ENCODE measurements around the gene WSCD2.

The WSCD2 gene

DNA sequence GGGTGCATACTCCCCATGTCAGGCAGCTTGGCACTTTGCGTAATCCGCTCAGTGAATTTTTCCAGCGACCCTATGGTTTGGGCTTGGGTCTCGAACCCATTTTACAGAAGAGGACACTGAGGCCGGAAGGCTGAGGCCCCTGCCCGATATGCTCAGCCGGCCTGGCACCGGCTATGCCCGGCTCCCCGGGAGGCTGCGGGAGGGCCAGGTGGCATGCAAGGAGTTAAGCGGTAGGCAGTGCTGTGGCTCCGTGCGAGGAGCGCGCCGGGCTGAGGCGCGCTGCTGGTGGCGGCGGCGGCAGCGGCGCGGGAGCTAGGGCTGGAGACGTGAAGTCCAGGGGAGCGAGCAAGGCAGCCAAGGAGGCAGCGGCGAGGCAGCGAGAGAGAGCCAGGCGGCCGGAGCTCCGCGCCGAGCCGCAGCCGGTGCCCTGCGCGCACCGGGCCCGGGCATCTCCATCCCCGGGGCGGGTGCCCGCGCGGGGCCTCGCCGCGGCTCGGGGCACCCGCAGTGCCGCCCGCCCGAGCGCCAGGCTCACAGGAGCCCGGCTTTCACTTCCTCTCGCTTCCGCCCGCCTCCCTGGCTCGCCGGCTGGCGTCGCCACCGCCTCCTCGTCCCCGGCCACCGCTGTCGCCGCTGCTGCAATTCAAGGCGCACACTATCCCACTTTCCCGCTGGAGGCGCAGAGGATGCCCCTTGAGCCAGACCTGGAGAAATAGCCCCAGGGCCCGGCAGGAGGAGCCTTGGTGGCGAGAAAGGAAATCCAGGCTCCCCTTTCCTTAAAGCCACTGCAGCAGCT is at the start of gene WSCD2:
Gene WSCD2, plus strand, starts transcription at position 272 of the 796 bp plus-strand sequence. CDS start 66,545 bp downstream, outside the sequence.
- DNase-seq = peak; percentile 5

DNA sequence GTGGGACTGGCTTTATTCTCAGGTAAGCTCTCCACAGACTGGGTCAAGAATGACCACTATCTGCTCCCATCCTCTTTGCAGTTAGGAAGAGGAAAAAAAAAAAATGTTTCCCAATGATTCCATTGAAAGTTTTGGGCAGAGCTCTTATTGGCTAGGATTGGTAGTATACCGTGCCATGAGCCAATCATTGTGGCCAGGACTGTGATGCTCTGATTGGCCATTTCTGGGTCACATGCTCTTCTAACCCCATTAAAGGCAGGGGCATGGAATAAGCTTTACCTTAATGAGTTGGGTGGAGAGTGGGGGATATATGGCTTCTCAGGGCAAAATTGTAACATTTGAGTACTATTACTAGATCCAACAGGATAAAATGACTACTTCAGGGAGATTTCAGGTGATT is 49.4 kb upstream of the WSCD2 start:
- no peak for DNase-seq

- no peak for DNase-seq
These were observed 48.7 kb upstream of the WSCD2 start for GRCh38 chr12:108080363-108080762.

GRCh38 chr12:108082485-108082884 is 46.6 kb upstream of the WSCD2 start:
- no peak for DNase-seq

DNA sequence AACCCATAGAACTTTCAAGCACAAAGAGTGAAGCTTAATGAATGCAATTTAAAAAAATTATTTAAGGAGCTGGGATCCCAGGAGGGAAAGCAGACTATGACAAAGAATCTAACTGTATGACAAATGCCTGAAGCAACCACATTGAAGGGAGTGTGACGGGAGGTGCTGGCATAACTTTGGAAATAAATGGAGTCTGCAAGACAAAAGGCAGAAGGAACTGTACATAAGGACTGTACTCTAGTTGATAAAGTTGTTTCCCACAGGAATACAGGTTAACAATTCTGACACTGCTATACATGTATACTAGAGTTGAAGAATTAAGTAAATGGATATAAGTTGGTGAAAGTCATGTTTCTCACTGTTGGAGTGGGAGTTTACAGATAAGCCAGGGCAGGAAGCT is 41.2 kb upstream of the WSCD2 start:
- DNase-seq = no peak

DNA sequence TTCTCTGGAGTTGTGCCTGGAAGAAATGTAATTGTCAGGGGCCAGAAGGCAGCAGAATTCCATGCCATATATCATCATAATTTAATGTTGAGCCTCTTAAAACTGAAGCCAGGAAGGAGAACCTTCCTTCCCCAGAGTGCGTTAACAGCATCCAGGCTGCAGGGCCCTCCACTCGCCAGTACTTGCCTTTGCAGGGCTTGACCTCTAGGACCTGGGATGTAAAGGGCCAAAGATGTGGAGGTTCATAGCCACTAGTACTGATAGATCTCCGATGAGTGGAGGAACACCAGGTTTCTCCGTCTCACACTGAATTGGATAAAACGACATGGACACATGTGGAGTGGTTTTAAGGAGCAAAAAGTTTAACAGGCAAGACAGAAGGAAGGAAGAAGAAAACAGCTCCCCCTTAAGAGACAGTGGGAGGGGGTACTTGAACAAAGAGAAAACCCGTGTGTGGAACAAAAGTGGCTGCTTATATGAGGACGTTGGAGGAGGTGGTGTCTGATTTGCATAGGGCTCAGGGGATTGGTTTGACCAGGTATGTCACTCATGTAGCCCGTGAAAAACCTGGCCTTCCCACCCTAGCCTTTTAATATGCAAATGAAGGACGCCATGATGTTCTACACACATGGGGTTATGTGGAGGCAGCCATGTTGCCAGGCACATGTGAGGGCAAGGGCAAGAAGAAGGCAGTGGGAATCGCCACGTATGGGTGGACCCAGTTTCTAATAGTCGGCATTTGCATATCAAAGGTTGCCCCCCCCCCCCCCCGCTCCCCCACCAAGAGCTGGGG is 38.8 kb upstream of the WSCD2 start:
- no peak for DNase-seq

GRCh38 chr12:108090932-108091678 is 38.0 kb upstream of the WSCD2 start:
- DNase-seq = no peak

DNA sequence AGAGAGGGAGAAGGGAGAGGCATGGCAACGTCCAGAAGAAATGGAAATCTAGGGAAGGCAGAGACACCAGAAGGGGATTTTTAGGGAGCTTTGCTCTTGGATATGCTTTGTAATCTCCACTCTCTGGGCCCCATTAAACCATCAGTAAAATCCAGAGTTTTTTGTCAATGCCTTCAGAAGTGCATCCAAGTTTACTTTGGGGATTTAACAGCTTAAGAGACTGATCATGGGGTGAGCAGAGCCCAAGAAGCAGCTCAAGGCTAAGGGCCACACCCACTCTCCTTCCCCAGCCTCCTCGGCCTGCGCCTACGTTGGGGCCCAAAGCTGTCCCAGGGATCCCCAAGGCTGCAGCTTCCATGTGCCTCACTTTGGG is 37.4 kb upstream of the WSCD2 start:
- DNase-seq = no peak

DNA sequence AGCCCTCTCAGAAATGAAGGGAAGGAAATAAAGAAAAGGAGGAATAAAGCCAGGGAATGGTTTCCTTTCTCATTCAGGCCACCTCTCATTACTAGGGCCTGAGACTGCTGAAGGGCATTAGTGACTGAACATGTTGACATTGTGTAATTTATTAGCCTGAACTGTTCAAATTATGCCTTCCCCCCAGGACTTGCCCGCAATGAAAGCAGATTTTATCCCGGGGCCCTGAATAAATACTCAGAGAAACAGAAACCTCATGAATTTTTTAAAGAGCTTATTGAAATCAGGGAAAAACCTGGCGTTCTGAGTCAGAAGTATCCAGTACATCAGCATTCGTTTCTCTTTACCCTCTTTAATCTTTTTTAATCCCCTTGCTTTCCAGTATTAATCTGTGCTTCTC is 35.9 kb upstream of the WSCD2 start:
- no peak for DNase-seq

- DNase-seq = no peak
These were observed 34.9 kb upstream of the WSCD2 start for GRCh38 chr12:108094056-108094649.

DNA sequence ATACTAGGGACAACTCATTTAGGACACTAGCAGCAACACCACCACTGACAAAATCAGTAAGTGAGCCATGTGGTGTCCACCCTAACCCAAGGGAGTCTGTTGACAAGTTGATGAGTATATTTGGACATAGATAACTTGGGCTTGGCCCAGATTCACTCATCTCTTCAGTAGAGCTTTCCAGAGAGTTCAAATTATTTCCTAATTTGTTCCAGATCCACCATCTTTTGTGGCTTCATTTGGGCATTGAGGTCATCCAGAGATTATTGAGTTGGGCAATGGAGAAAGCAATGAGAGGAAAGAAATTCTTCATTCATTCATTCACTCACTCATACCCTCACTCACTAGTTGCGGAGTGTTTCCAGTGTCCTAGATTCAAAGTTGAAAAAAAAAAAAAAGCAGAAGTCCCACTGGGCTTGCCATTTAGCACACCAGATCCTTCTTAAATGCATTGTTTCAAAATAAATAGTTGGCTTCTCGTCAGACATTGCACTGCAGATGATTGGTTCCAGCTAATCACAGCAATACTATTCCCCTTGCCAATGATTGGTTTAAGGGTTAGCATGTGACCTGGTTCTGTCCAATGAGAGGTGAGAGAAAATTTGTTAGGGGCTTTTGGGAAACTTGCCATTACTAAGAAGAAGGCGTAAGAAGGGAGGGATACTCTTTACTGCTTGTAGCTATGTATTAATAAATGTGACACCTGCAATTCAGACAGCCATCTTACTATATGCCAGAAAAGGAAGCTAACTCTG is 31.8 kb upstream of the WSCD2 start:
- DNase-seq = no peak

GRCh38 chr12:108098374-108098773 is 30.7 kb upstream of the WSCD2 start:
- DNase-seq = no peak

DNA sequence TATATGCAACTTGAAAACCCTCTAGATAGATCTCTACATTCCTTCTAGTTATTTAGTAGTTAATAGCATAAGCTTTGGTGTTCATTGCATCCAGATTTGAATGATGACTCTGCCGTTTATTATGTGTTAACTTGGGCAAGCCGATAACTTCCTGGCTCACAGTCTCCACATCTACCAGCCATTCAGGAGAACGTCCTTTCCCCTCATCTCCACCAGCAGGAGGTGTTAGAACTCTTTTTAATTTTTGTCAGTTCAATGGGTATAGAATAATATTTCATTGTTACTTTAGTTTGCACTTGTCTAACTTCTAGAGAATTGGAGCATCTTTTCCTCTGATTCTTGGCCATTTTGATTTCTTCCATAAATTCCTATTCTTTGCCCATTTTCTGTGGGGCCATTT is 30.0 kb upstream of the WSCD2 start:
- no peak for DNase-seq

DNA sequence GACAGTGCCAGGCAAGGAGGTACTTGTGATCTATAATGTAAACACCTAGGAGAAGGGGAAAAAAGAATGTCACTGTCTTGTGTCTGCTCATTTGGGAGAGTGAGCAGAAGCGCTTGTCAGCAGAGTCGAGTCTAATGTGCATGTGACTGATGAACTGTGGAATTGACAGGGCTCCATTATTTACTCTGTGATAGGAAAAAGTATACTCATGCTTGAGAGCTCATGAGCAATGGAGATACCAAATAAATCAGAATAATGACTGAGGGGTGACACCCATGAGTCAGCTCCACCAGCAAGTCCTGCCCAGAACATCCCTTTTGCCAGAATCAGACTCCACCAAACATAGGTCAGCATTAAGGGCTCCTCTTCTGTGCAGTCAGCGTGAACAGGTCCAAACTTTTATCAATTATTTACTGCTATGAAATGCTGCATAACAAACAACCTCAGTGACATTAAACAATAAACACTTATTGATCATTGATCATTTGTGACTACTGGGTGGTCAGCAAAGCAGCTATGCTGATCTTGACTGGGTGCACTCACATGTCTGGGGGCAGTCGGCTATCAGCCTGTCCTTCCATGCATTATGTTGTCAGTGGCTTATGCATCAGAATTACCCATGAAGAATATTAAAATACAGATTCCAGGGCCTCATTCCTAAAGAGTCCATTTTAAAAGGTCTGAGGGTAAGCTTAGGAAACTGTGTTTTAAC is 29.2 kb upstream of the WSCD2 start:
- DNase-seq = no peak

DNA sequence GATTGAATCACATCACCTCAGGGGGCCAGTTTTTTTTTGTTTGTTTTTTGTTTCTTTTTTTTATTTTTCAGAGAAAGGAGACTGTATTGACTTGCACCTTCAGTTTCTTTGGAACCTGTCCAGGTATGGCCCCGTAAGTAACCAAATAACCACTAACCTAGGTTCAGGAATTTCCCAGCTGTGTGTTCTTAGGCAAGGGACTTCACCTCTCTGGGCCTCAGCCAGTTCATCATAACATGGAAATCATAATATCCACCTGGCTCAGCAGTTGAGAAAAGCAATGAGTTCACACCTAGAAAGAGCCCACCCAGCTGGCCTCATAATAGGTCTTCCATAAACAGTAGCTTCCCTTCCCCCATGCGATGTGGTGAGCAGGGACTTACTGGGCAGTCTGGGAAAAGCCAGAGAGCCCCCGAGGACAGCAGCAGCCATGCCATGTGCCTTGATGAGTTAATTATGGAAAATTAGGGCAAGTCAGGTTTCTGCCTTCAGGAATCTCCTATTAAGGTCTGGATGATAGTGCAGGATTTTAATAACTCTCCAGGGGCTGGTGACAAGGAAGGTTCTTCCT is 27.4 kb upstream of the WSCD2 start:
- DNase-seq = no peak

- DNase-seq = no peak
These were observed 26.7 kb upstream of the WSCD2 start for GRCh38 chr12:108102363-108102762.

GRCh38 chr12:108103087-108103486 is 26.0 kb upstream of the WSCD2 start:
- DNase-seq = no peak

DNA sequence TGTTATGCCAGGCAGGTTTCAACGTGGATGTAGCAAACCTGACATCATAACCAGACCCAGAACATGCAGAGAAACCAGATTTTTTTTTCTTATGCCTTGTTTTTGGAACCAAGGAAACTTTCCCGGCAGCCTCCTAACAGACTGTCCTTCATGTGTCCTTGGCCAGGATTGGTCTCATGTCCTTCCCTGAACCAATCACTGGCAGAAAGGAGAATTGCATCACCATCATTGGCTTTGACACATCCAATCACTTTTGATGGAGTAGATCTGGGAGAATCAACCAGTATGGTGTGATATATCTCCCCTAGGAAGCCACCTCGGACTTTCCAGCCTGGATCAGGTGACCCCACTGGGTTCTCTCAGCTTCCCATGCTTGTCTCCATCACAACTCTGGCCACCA is 25.6 kb upstream of the WSCD2 start:
- no peak for DNase-seq

GRCh38 chr12:108104657-108105056 is 24.4 kb upstream of the WSCD2 start:
- DNase-seq = no peak

DNA sequence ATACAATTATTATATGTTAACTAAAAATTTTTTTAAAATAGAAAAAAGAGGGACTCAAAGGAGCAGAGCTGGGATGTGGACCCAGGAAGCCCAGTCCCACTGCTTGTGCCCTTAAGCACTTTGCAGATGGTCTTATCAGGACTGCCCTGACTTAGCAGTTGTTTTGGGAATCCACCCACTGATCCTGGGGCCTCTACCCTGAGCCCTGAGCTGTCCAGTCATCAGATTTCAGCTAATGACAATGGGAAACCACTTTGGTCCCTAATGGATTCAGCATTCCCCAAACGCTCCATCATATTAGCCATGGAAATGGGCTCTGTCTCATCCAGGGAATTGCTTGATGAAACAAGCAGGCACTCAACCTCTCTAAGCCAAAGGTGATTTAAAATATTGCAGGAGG is 22.5 kb upstream of the WSCD2 start:
- no peak for DNase-seq

DNA sequence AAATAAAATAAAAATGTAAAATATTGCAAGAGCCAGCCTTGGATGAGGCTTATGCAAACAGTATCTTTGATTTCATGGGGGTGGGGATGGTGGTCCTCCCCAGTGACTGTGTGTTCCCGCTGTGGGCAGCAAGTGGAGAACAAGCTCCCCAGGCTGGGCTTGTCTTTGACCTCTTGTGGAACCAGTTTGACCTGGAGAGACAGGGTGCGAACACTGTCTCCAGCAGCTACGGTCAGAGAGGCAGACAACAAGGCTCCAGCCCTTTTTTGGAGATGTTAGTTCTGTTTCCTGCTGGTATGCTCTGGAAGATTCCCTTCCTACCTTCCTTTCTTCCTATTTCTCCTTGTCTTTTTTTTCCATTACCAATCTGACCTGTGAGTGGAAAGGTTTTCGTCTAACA is 21.8 kb upstream of the WSCD2 start:
- DNase-seq = no peak
